ENCODE measurements around the gene ARL2.
"Not testable (repeated sequence)": the region's sequence is repeated elsewhere in the genome, so short reads cannot be mapped to it uniquely, and the experiment has no call there.

Gene ARL2

GRCh38 chr11:65008016-65008415 lies 5.9 kb upstream of the ARL2 start:
- no peak for DNase-seq (ENCODE audit: low read depth, low spot score)

- DNase-seq (ENCODE audit: low read depth, low spot score): no peak
Measured at GRCh38 chr11:65008873-65009272, 5.1 kb upstream of the ARL2 start.

GRCh38 chr11:65013130-65013887 lies 651 bp upstream of the ARL2 start:
- DNase-seq (ENCODE audit: low read depth, low spot score): peak; percentile 53

GRCh38 chr11:65014726-65015227 lies 817 bp downstream of the ARL2 start:
- no peak for DNase-seq (ENCODE audit: low read depth, low spot score)

GRCh38 chr11:65016705-65017104 lies 2.7 kb downstream of the ARL2 start:
- no peak for DNase-seq (ENCODE audit: low read depth, low spot score)

GRCh38 chr11:65017937-65018336 lies 4.0 kb downstream of the ARL2 start:
- DNase-seq (ENCODE audit: low read depth, low spot score): no peak

- no peak for DNase-seq (ENCODE audit: low read depth, low spot score)
Measured at GRCh38 chr11:65019824-65020223, 5.9 kb downstream of the ARL2 start.

GRCh38 chr11:65021003-65021402 lies 7.0 kb downstream of the ARL2 start:
- DNase-seq (ENCODE audit: low read depth, low spot score): no peak

- no peak for DNase-seq (ENCODE audit: low read depth, low spot score)
Measured at GRCh38 chr11:65021509-65021908, 7.5 kb downstream of the ARL2 start.

GRCh38 chr11:65023502-65023901 lies 9.5 kb downstream of the ARL2 start:
- not testable (repeated sequence) for DNase-seq (ENCODE audit: low read depth, low spot score)

- no peak for DNase-seq (ENCODE audit: low read depth, low spot score)
Measured at GRCh38 chr11:65026810-65027209, 12.8 kb downstream of the ARL2 start.

GRCh38 chr11:65027213-65028067 lies 13.5 kb downstream of the ARL2 start, which contains the start of gene SNX15:
SNX15 (plus strand) TSS chr11:65027439; CDS start chr11:65027538, 99 bp downstream.
- peak; percentile 88 for DNase-seq (ENCODE audit: low read depth, low spot score)

- DNase-seq (ENCODE audit: low read depth, low spot score): no peak
Measured at GRCh38 chr11:65032216-65032615, 18.3 kb downstream of the ARL2 start.

- no peak for DNase-seq (ENCODE audit: low read depth, low spot score)
Measured at GRCh38 chr11:65034423-65034822, 20.5 kb downstream of the ARL2 start.

GRCh38 chr11:65035579-65035978 lies 21.6 kb downstream of the ARL2 start:
- no peak for DNase-seq (ENCODE audit: low read depth, low spot score)

- DNase-seq (ENCODE audit: low read depth, low spot score): no peak
Measured at GRCh38 chr11:65036931-65037330, 23.0 kb downstream of the ARL2 start.

GRCh38 chr11:65040520-65040846 lies 26.5 kb downstream of the ARL2 start:
- DNase-seq (ENCODE audit: low read depth, low spot score): no peak

- DNase-seq (ENCODE audit: low read depth, low spot score): peak; percentile 81
Measured at GRCh38 chr11:65040847-65041622, 27.1 kb downstream of the ARL2 start, which contains the start of gene SAC3D1. SAC3D1 (plus strand) TSS chr11:65041210; CDS start chr11:65041293, 83 bp downstream.

- DNase-seq (ENCODE audit: low read depth, low spot score): no peak
Measured at GRCh38 chr11:65042891-65043290, 28.9 kb downstream of the ARL2 start.

GRCh38 chr11:65043881-65044501 lies 30.0 kb downstream of the ARL2 start:
- no peak for DNase-seq (ENCODE audit: low read depth, low spot score)

GRCh38 chr11:65045061-65045460 lies 31.1 kb downstream of the ARL2 start:
- no peak for DNase-seq (ENCODE audit: low read depth, low spot score)
